H1 (cell line): ENCODE measurements around the gene SIRT3. TPM values are rescaled to one million over a fixed set of nuclear protein-coding genes. Genes with fewer than 3 reads are reported as not detected.

Source experiments
- CTCF ChIA-PET: fragments of 300-600 bp; sonication (Branson Sonifier 250); formaldehyde crosslinking; loops from one replicate; lab custom pipeline; 2021; ENCODE audit not compliant: partially characterized antibody; lab: Charles Lee
- POLR2A ChIA-PET: fragments of 300-600 bp; sonication (Branson Sonifier 250); formaldehyde crosslinking; loops from one replicate; lab custom pipeline; 2021; ENCODE audit warnings: inconsistent platforms; ENCODE audit not compliant: partially characterized antibody; lab: Charles Lee
- DNase-seq, 2 experiments: peaks; one replicate each; pipeline versions ENCODE4 v3.0.0 to v3.0.0-alpha.2; 2010 to 2022; ENCODE audit warnings: low spot score in 2 of 2, low read depth in 1 of 2, mixed read lengths in 1 of 2
- FAIRE-seq: peaks from 2 replicates; lab custom pipeline; 2011; peaks lifted over from hg19 to GRCh38; lab: Jason Lieb, UNC
- H2AFZ ChIP-seq: 2 replicates; pipeline ENCODE4 v1.8.1; 2012; ENCODE audit warnings: low read length, inconsistent platforms
- H2AK5ac ChIP-seq: 2 replicates; pipeline ENCODE4 v1.6.1; 2013; ENCODE audit warnings: low read depth, low read length
- H2BK120ac ChIP-seq: replicated peaks from 2 replicates; pipeline ENCODE3; 2013; ENCODE audit warnings: low read depth, low read length, inconsistent platforms
- H2BK12ac ChIP-seq: 2 replicates; pipeline ENCODE4 v1.6.1; 2013; ENCODE audit warnings: low read depth, low read length
- H2BK15ac ChIP-seq: 2 replicates; pipeline ENCODE4 v1.6.1; 2013; ENCODE audit warnings: low read length
- H2BK20ac ChIP-seq: 2 replicates; pipeline ENCODE4 v1.6.1; 2013; ENCODE audit warnings: low read length
- H2BK5ac ChIP-seq: 2 replicates; pipeline ENCODE4 v1.6.1; 2013; ENCODE audit warnings: low read depth, low read length
- H3K14ac ChIP-seq: 2 replicates; pipeline ENCODE4 v1.6.1; 2013; ENCODE audit warnings: inconsistent platforms; ENCODE audit not compliant: insufficient read length
- H3K18ac ChIP-seq: 2 replicates; pipeline ENCODE4 v1.6.1; 2013; ENCODE audit warnings: low read length; ENCODE audit errors: extremely low read depth
- H3K23ac ChIP-seq: 2 replicates; pipeline ENCODE4 v1.6.1; 2013; ENCODE audit warnings: inconsistent platforms; ENCODE audit not compliant: insufficient read length
- H3K23me2 ChIP-seq: 2 replicates; pipeline ENCODE4 v1.6.1; 2013; ENCODE audit warnings: low read depth, low read length
- H3K27ac ChIP-seq: 2 replicates; pipeline ENCODE4 v1.6.1; 2011; ENCODE audit warnings: low read depth, low read length, inconsistent platforms
- H3K27me3 ChIP-seq, 4 experiments: replicated peaks in 1 of 4; 1 replicate in 1 of 4; 2 replicates in 3 of 4; pipeline versions ENCODE4 v1.6.1 to v1.8.1; 2011 to 2013; ENCODE audit warnings: low read length in 3 of 4, mild to moderate bottlenecking in 3 of 4, inconsistent platforms in 2 of 4, mixed read lengths in 2 of 4, moderate library complexity in 1 of 4; ENCODE audit not compliant: control insufficient read depth in 3 of 4, insufficient read depth in 3 of 4; ENCODE audit errors: extremely low read depth in 1 of 4
- H3K36me3 ChIP-seq, 4 experiments: 2 replicates each; pipeline versions ENCODE4 v1.6.1 to v1.8.1; 2011 to 2013; ENCODE audit warnings: mild to moderate bottlenecking in 4 of 4, low read length in 3 of 4, moderate library complexity in 2 of 4, control low read depth in 1 of 4, inconsistent platforms in 1 of 4; ENCODE audit not compliant: insufficient read depth in 4 of 4, control insufficient read depth in 2 of 4
- H3K4ac ChIP-seq: replicated peaks from 2 replicates; pipeline ENCODE3; 2013; ENCODE audit warnings: low read length, low read depth, mixed read lengths, inconsistent platforms; ENCODE audit not compliant: insufficient read length
- H3K4me1 ChIP-seq, 4 experiments: replicated peaks in 1 of 4; 1 replicate in 1 of 4; 2 replicates in 3 of 4; pipeline versions ENCODE4 v1.6.1 to v1.8.1; 2011 to 2013; ENCODE audit warnings: low read length in 3 of 4, inconsistent platforms in 2 of 4, mixed read lengths in 1 of 4; ENCODE audit not compliant: insufficient read depth in 4 of 4, control insufficient read depth in 3 of 4
- H3K4me2 ChIP-seq, 2 experiments: 2 replicates each; pipeline versions ENCODE4 v1.6.1 to v1.8.1; 2011 to 2013; ENCODE audit warnings: low read depth in 2 of 2, low read length in 2 of 2, control low read depth in 1 of 2, inconsistent platforms in 1 of 2, mild to moderate bottlenecking in 1 of 2; ENCODE audit not compliant: insufficient read depth in 1 of 2
- H3K4me3 ChIP-seq, 4 experiments: fragments of 200-600, 300-600 bp in 1 of 4; sonication (generic), shearing (Covaris generic), sonication (Bioruptor Twin) in 1 of 4; 2 replicates each; pipeline versions ENCODE4 v1.5.1 to v1.8.1; 2011 to 2016; ENCODE audit warnings: low read length in 4 of 4, low read depth in 3 of 4, control low read depth in 2 of 4, inconsistent platforms in 2 of 4, mild to moderate bottlenecking in 2 of 4, mixed read lengths in 1 of 4, moderate library complexity in 1 of 4; ENCODE audit not compliant: insufficient read depth in 2 of 4; ENCODE audit errors: extremely low read depth in 1 of 4
- H3K56ac ChIP-seq: replicated peaks from 2 replicates; pipeline ENCODE3; 2013; ENCODE audit warnings: low read depth, mild to moderate bottlenecking, mixed read lengths, low read length, inconsistent platforms; ENCODE audit not compliant: insufficient read length
- H3K79me1 ChIP-seq: 2 replicates; pipeline ENCODE4 v1.6.1; 2013; ENCODE audit warnings: low read depth, low read length, control low read depth
- H3K79me2 ChIP-seq, 2 experiments: 2 replicates each; pipeline versions ENCODE4 v1.6.1 to v1.8.1; 2012 to 2013; ENCODE audit warnings: low read length in 2 of 2, mild to moderate bottlenecking in 2 of 2, inconsistent platforms in 1 of 2; ENCODE audit not compliant: insufficient read depth in 2 of 2, control insufficient read depth in 1 of 2
- H3K9ac ChIP-seq, 4 experiments: replicated peaks in 1 of 4; 1 replicate in 1 of 4; 2 replicates in 3 of 4; pipeline versions ENCODE4 v1.6.1 to v1.8.1; 2011 to 2013; ENCODE audit warnings: low read depth in 3 of 4, low read length in 3 of 4, control low read depth in 2 of 4, mild to moderate bottlenecking in 2 of 4, moderate library complexity in 2 of 4, inconsistent platforms in 1 of 4; ENCODE audit errors: extremely low read depth in 1 of 4
- H3K9me3 ChIP-seq, 2 experiments: 2 replicates each; pipeline versions ENCODE4 v1.6.1 to v1.8.1; 2012 to 2013; ENCODE audit warnings: mild to moderate bottlenecking in 2 of 2, moderate library complexity in 2 of 2, control low read depth in 1 of 2, inconsistent platforms in 1 of 2, low read depth in 1 of 2, low read length in 1 of 2, mixed read lengths in 1 of 2; ENCODE audit not compliant: insufficient read depth in 2 of 2
- H4K20me1 ChIP-seq, 2 experiments: replicated peaks in 1 of 2; 2 replicates each; pipeline versions ENCODE3 to v1.8.1; 2011 to 2013; ENCODE audit warnings: inconsistent platforms in 2 of 2, low read length in 2 of 2, mild to moderate bottlenecking in 1 of 2; ENCODE audit not compliant: insufficient read depth in 2 of 2, control insufficient read depth in 1 of 2
- H4K5ac ChIP-seq: 2 replicates; pipeline ENCODE4 v1.6.1; 2013; ENCODE audit warnings: low read length, low read depth, mixed read lengths, inconsistent platforms; ENCODE audit not compliant: insufficient read length
- H4K8ac ChIP-seq: 2 replicates; pipeline ENCODE4 v1.8.0; 2013; ENCODE audit warnings: mild to moderate bottlenecking, moderate library complexity, low read length, inconsistent platforms; ENCODE audit not compliant: insufficient read depth; ENCODE audit errors: extremely low read depth
- H4K91ac ChIP-seq: replicated peaks from 2 replicates; pipeline ENCODE3; 2013; ENCODE audit warnings: low read length, mixed read lengths, inconsistent platforms; ENCODE audit not compliant: insufficient read length
- BCL11A ChIP-seq, 2 experiments: IDR thresholded peaks; one replicate each; pipeline ENCODE4 v1.6.1; 2011; ENCODE audit warnings: low read depth in 2 of 2, low read length in 2 of 2, mild to moderate bottlenecking in 2 of 2
- E2F6 ChIP-seq: IDR thresholded peaks from 2 replicates; pipeline ENCODE4 v1.6.1; 2012; ENCODE audit warnings: inconsistent platforms
- GTF2F1 ChIP-seq: IDR thresholded peaks from 2 replicates; pipeline ENCODE4 v1.6.1; 2012; ENCODE audit warnings: low read depth, low read length, improper control_type of control experiment, borderline replicate concordance
- WGBS, 2 experiments: shearing (Covaris generic) in 1 of 2; methylation state at CpG; one replicate each; pipeline versions ENCODE4 v1.1.6 to v1.1.7; 2013 to 2015; ENCODE audit warnings: low lambda C conversion rate in 2 of 2, mixed read lengths in 2 of 2, inconsistent platforms in 1 of 2, low coverage in 1 of 2, missing lambda C conversion rate in 1 of 2; ENCODE audit not compliant: insufficient replicate concordance in 2 of 2, insufficient coverage in 1 of 2, insufficient read length in 1 of 2; ENCODE audit errors: extremely low coverage in 1 of 2, missing lambda C conversion rate in 1 of 2; 5-methylcytosine and 5-hydroxymethylcytosine counted together
- polyA plus RNA-seq, 7 experiments: library from polyadenylated mRNA; depleted of rRNA in 3 of 7; stranded (reverse) in 5 of 7; unstranded in 2 of 7; fragments of >200 nt in 5 of 7; fragments of 200-250 nt in 2 of 7; gene quantifications; 1 replicate in 5 of 7; 2 replicates in 1 of 7; 4 replicates in 1 of 7; pipeline versions ENCODE4 v1.2.1 to v1.2.3, GENCODE V29; 2011 to 2013; ENCODE audit warnings: missing spikeins in 2 of 7, mixed read lengths in 2 of 7
- total RNA-seq: library from RNA; stranded (reverse); fragmentation: NEBNext Ultra II Directional; extraction: Animal tissue kit (Norgen Biotek cat#: 25700); gene quantifications from 2 replicates; pipeline ENCODE4 v1.2.1, GENCODE V29; 2021

Gene SIRT3
- total and polyA plus RNA-seq, 2 of the 8 experiments (the other 6 are each of a cell fraction or from before 2014, with no cell fraction given), result 14.3 to 21.6 TPM

GRCh38 chr11:200224-201003 lies 35.7 kb downstream of the SIRT3 start:
- H2BK5ac ChIP-seq, result no peak overlapping the region
- peaks cover 0 to 9% of the 10 kb centered on the region in 2 experiments; a peak in 1 of 4 replicates for H3K9me3 ChIP-seq
- H3K14ac ChIP-seq, result no peak overlapping the region
- H3K18ac ChIP-seq, result no peak overlapping the region
- H2BK15ac ChIP-seq, result no peak overlapping the region
- no peak overlapping the region for H4K91ac ChIP-seq
- peaks cover 0 to 16% of the 10 kb centered on the region in 2 experiments for H4K20me1 ChIP-seq
- no peaks in the 10 kb centered on the region for H3K4me1 ChIP-seq
- H3K79me2 ChIP-seq, result no peaks in the 10 kb centered on the region; a peak in 1 of 4 replicates
- H3K36me3 ChIP-seq, result peaks cover 0 to 10% (median 3%) of the 10 kb centered on the region in 4 experiments; a peak in 6 of 8 replicates
- no peak overlapping the region for H3K56ac ChIP-seq
- no peak overlapping the region for H2AFZ ChIP-seq
- no peak overlapping the region for H4K5ac ChIP-seq
- WGBS, 2 experiments, result 92% methylated on average over 13 of the region's 13 CpGs; no CpG with 5 or more reads in 1 of the 2 experiments
- no peak overlapping the region for H3K23ac ChIP-seq
- H3K4me3 ChIP-seq, result no peak overlapping the region
- H3K27me3 ChIP-seq, result no peaks in the 10 kb centered on the region
- H2BK12ac ChIP-seq, result no peak overlapping the region
- H3K4ac ChIP-seq, result no peak overlapping the region
- no peak overlapping the region for H2BK120ac ChIP-seq
- FAIRE-seq, result no peak
- no peak overlapping the region for H3K27ac ChIP-seq
- no peak overlapping the region for H3K9ac ChIP-seq
- no peak overlapping the region for H2AK5ac ChIP-seq
- ChIA-PET CTCF (interaction anchor here (0.5 to 2.0 kb wide), 4 partner anchors 66 to 168 kb away, joined by 3 to 7 read pairs (median 3); no protein-coding TSS in a partner anchor), POLR2A (interaction anchor here (0.8 to 1.2 kb wide), 2 partner anchors 9 to 193 kb away, joined by 3 to 4 read pairs; no protein-coding TSS in a partner anchor)
- no peak overlapping the region for H2BK20ac ChIP-seq
- no peak overlapping the region for H3K4me2 ChIP-seq
- peak in 1 of 2 experiments; percentile 37 for DNase-seq
- H3K23me2 ChIP-seq, result no peaks in the 10 kb centered on the region
- TF ChIP-seq E2F6, result no peak
- no peak for TF ChIP-seq GTF2F1
- no peak for TF ChIP-seq BCL11A (IDR thresholded peaks at IDR 0.05; ENCODE audit: low read depth in 2 of 2, low read length in 2 of 2)
- no peaks in the 10 kb centered on the region; the same call in 1 of the 2 replicates for H3K79me1 ChIP-seq
- H4K8ac ChIP-seq, result no peak overlapping the region
